HCT116 (cell line): Measurements from ENCODE around the gene SAMD10. TPM values are rescaled to one million over a fixed set of nuclear protein-coding genes. Genes with fewer than 3 reads are reported as not detected.

Experiments used
- ATAC-seq: fragments of 200-7000 bp; cut with Tn5 transposase; 2 replicates; pipeline ENCODE4 v1.9.1; 2020; ENCODE audit warnings: mild to moderate bottlenecking, moderate library complexity
- BruUV-seq: library from RNA; stranded (reverse); fragments of 400-500 nt; replicated peaks from 2 replicates; lab custom pipeline; 2021; lab: Mats Ljungman, UMichigan
- CTCF ChIA-PET: fragments of 300-600 bp; sonication (Branson Sonifier 250); formaldehyde crosslinking; loops from one replicate; lab custom pipeline; 2021; ENCODE audit warnings: antibody characterized with exemption; lab: Charles Lee
- POLR2A ChIA-PET: fragments of 300-600, 350-600 bp; sonication (Branson Sonifier 250); formaldehyde crosslinking; loops from one replicate; lab custom pipeline; 2021; ENCODE audit warnings: antibody characterized with exemption; lab: Charles Lee
- RAD21 ChIA-PET, 2 experiments: fragments of 300-600 bp; sonication (Branson Sonifier 250); formaldehyde crosslinking; loops; one replicate each; lab custom pipeline; 2023; ENCODE audit warnings: low total read pairs in 2 of 2; ENCODE audit not compliant: uncharacterized antibody in 2 of 2, unreplicated experiment in 2 of 2, low non-redundant PET in 1 of 2; lab: Charles Lee
- DNase-seq: peaks from one replicate; pipeline ENCODE4 v3.0.0-alpha.2; 2010; ENCODE audit warnings: low read depth, low spot score
- H2AFZ ChIP-seq: fragments of 200-600 bp; shearing (Covaris generic), sonication (generic); 2 replicates; pipeline ENCODE4 v1.6.1; 2017; ENCODE audit warnings: low read depth, mixed run types, mixed read lengths, antibody characterized with exemption, low read length; ENCODE audit not compliant: poor library complexity, severe bottlenecking
- H3K27ac ChIP-seq: 2 replicates; pipeline ENCODE4 v1.5.1; 2012; ENCODE audit warnings: low read depth, low read length
- H3K27me3 ChIP-seq: fragments of 200-600 bp; sonication (generic); 2 replicates; pipeline ENCODE4 v1.6.1; 2016; ENCODE audit warnings: mixed run types, low read length, mixed read lengths; ENCODE audit not compliant: insufficient read depth
- H3K36me3 ChIP-seq, 2 experiments: fragments of 200-500 bp in 1 of 2; fragments of 200-600 bp in 1 of 2; sonication (Bioruptor generic) in 1 of 2; sonication (generic) in 1 of 2; 2 replicates each; pipeline versions ENCODE4 v1.5.1 to v1.6.1; 2014 to 2016; ENCODE audit warnings: low read length in 2 of 2, inconsistent platforms in 1 of 2, mixed read lengths in 1 of 2, mixed run types in 1 of 2; ENCODE audit not compliant: insufficient read depth in 2 of 2, control insufficient read depth in 1 of 2
- H3K4me1 ChIP-seq, 2 experiments: fragments of 200-600 bp in 1 of 2; sonication (generic) in 1 of 2; 2 replicates each; pipeline versions ENCODE4 v1.5.1 to v1.6.1; 2012 to 2017; ENCODE audit warnings: low read length in 2 of 2, inconsistent platforms in 1 of 2, mild to moderate bottlenecking in 1 of 2, mixed read lengths in 1 of 2, mixed run types in 1 of 2, moderate library complexity in 1 of 2; ENCODE audit not compliant: insufficient read depth in 2 of 2, control insufficient read depth in 1 of 2
- H3K4me2 ChIP-seq: fragments of 200-600 bp; sonication (generic); 2 replicates; pipeline ENCODE4 v1.6.1; 2017; ENCODE audit warnings: mixed run types, low read length, mixed read lengths
- H3K4me3 ChIP-seq, 2 experiments: fragments of 200-600 bp in 1 of 2; sonication (generic) in 1 of 2; replicated peaks in 1 of 2; 2 replicates each; pipeline ENCODE4 v1.5.1; 2011 to 2016; ENCODE audit warnings: low read length in 2 of 2, control low read depth in 1 of 2, low read depth in 1 of 2, mild to moderate bottlenecking in 1 of 2, mixed read lengths in 1 of 2, mixed run types in 1 of 2
- H3K79me2 ChIP-seq: fragments of 200-600 bp; sonication (generic); 2 replicates; pipeline ENCODE4 v1.6.1; 2017; ENCODE audit warnings: mild to moderate bottlenecking, mixed run types, low read length, moderate library complexity, mixed read lengths; ENCODE audit not compliant: insufficient read depth
- H3K9ac ChIP-seq: fragments of 200-600 bp; sonication (generic); 2 replicates; pipeline ENCODE4 v1.6.1; 2016; ENCODE audit warnings: low read length, mixed read lengths
- H3K9me2 ChIP-seq: fragments of 200-600 bp; sonication (generic), shearing (Covaris generic); 2 replicates; pipeline ENCODE4 v1.6.1; 2017; ENCODE audit warnings: mixed run types, mild to moderate bottlenecking, moderate library complexity; ENCODE audit not compliant: insufficient read depth
- H3K9me3 ChIP-seq, 2 experiments: fragments of 200-500 bp in 1 of 2; fragments of 200-600 bp in 1 of 2; sonication (Bioruptor generic) in 1 of 2; sonication (generic) in 1 of 2; 2 replicates each; pipeline ENCODE4 v1.6.1; 2014 to 2017; ENCODE audit warnings: low read length in 2 of 2, mixed read lengths in 2 of 2, inconsistent platforms in 1 of 2, low read depth in 1 of 2, mild to moderate bottlenecking in 1 of 2, mixed run types in 1 of 2, moderate library complexity in 1 of 2; ENCODE audit not compliant: control insufficient read depth in 1 of 2, insufficient read depth in 1 of 2
- H4K20me1 ChIP-seq: fragments of 200-600 bp; sonication (generic), shearing (Covaris generic); 2 replicates; pipeline ENCODE4 v1.6.1; 2017; ENCODE audit warnings: mixed run types, mild to moderate bottlenecking, moderate library complexity; ENCODE audit not compliant: insufficient read depth
- CBX3 ChIP-seq: IDR thresholded peaks from 2 replicates; pipeline ENCODE4 v1.6.1; 2012; ENCODE audit warnings: low read depth
- CTCF ChIP-seq, 3 experiments: fragments of 200-600 bp in 1 of 3; sonication (generic) in 1 of 3; IDR thresholded peaks in 2 of 3; conservative IDR thresholded peaks in 1 of 3; 2 replicates each; pipeline ENCODE4 v1.5.1; 2012 to 2017; ENCODE audit warnings: low read depth in 2 of 3, low read length in 2 of 3, antibody characterized with exemption in 1 of 3, borderline replicate concordance in 1 of 3, control low read depth in 1 of 3, mild to moderate bottlenecking in 1 of 3, mixed read lengths in 1 of 3, mixed run types in 1 of 3, moderate library complexity in 1 of 3; ENCODE audit not compliant: insufficient read depth in 1 of 3
- EGR1 ChIP-seq: IDR thresholded peaks from 2 replicates; pipeline ENCODE4 v1.6.1; 2012; ENCODE audit warnings: low read depth
- EZH2 ChIP-seq: fragments of 200-600 bp; sonication (generic); IDR thresholded peaks from 2 replicates; pipeline ENCODE4 v1.6.1; 2017; ENCODE audit warnings: antibody characterized with exemption, mixed run types
- EZH2phosphoT487 ChIP-seq: fragments of 200-600 bp; IDR thresholded peaks from 2 replicates; pipeline ENCODE4 v1.6.1; 2018; ENCODE audit warnings: antibody characterized with exemption, borderline replicate concordance
- FOSL1 ChIP-seq: IDR thresholded peaks from 2 replicates; pipeline ENCODE4 v1.6.1; 2012; ENCODE audit warnings: low read depth
- JUND ChIP-seq: IDR thresholded peaks from 2 replicates; pipeline ENCODE4 v1.6.1; 2012
- POLR2A ChIP-seq: IDR thresholded peaks from 2 replicates; pipeline ENCODE4 v1.7.0; 2011; ENCODE audit warnings: borderline replicate concordance; ENCODE audit not compliant: insufficient read depth, insufficient read length; ENCODE audit errors: extremely low read depth
- POLR2AphosphoS5 ChIP-seq: IDR thresholded peaks from 2 replicates; pipeline ENCODE4 v1.6.1; 2011; ENCODE audit warnings: mild to moderate bottlenecking, low read depth, low read length, moderate library complexity
- SIN3A ChIP-seq: IDR thresholded peaks from 2 replicates; pipeline ENCODE4 v1.6.1; 2012; ENCODE audit warnings: low read depth
- SP1 ChIP-seq: IDR thresholded peaks from 2 replicates; pipeline ENCODE4 v1.6.1; 2012; ENCODE audit warnings: low read depth
- SRF ChIP-seq: IDR thresholded peaks from 2 replicates; pipeline ENCODE4 v1.6.1; 2012; ENCODE audit warnings: low read depth
- TCF7L2 ChIP-seq: IDR thresholded peaks from 2 replicates; pipeline ENCODE4 v1.7.0; 2011; ENCODE audit warnings: borderline replicate concordance, inconsistent platforms; ENCODE audit not compliant: insufficient read depth, insufficient read length; ENCODE audit errors: extremely low read depth
- YY1 ChIP-seq: IDR thresholded peaks from 2 replicates; pipeline ENCODE4 v1.6.1; 2011; ENCODE audit warnings: low read length, low read depth, moderate library complexity, mild to moderate bottlenecking; ENCODE audit not compliant: insufficient replicate concordance; ENCODE audit errors: extremely low read depth
- ZNF274 ChIP-seq: fragments of 200-500 bp; sonication (Bioruptor generic); IDR thresholded peaks from 2 replicates; pipeline ENCODE4 v1.6.1; 2014; ENCODE audit warnings: mild to moderate bottlenecking, low read depth, low read length, inconsistent platforms
- intact Hi-C: fragments of 100-400 bp; cut with micrococcal nuclease; formaldehyde crosslinking; loops from 2 replicates; pipeline ENCODE4 v1.10.0; 2022
- total RNA-seq: library from RNA; stranded (reverse); gene quantifications from one replicate; pipeline ENCODE4 v1.2.1, GENCODE V29; 2021; ENCODE audit not compliant: unreplicated experiment
- TF ChIP-seq, protein P1 (sequence below): IDR thresholded peaks from 2 replicates; pipeline ENCODE4 v1.6.1; 2012
- TF ChIP-seq, protein P2 (sequence below): IDR thresholded peaks from 2 replicates; pipeline ENCODE4 v1.6.1; 2011; ENCODE audit warnings: mild to moderate bottlenecking, low read length, moderate library complexity; ENCODE audit not compliant: insufficient replicate concordance; ENCODE audit errors: extremely low read depth
- TF ChIP-seq, protein P3 (sequence below): IDR thresholded peaks from 2 replicates; pipeline ENCODE4 v1.6.1; 2012

Gene SAMD10
- total RNA-seq, 1 experiment from 2014 or later = 4.2 TPM

DNA sequence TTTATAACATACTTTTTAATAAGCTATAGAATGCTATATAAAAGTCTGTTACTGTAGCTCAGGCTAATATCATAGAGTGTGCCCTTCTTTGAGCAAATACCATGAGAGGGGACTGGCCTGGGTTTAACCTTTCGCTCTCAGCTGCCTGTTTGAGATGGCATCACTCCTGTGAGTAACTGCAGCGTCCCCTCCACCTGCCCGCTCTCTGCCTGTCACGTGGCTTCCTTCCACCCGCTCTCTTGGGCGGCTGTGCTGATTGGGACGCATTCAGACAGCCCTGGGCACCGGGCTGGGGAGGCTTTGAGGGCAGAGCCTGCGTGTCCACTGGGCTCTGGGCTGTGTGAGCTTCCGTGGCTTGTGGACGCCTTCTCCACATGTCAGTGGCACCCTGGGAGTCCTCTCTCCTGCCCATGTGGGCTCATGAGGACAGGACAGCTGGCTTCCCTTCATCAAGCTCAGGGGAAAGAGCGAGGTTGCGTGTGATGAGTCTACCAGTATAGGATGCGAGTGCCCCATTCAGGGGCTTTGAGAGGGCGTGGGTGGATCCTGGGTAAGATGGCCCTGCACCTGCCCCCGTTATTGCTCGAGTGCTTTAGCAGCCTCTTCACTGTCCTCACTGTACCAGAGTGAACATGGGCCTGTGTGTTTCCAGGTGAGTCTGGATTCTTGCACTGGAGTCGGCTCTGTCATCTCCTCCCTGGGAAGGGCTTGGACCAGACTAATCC is 45.8 kb upstream of the SAMD10 start:
- H3K9me3 ChIP-seq = no peaks in the 10 kb centered on the region
- H3K27ac ChIP-seq = no peak overlapping the region
- no peak for TF ChIP-seq SP1
- TF ChIP-seq CBX3 = no peak
- no peak for TF ChIP-seq SIN3A
- no peak for TF ChIP-seq JUND
- no peak for TF ChIP-seq CTCF (IDR thresholded peaks at IDR 0.05 in 2 of 3, conservative IDR thresholded peaks at IDR 0.05 in 1 of 3; ENCODE audit: borderline replicate concordance in 1 of 3, insufficient read depth in 1 of 3, low read depth in 2 of 3, low read length in 2 of 3)
- no peak for TF ChIP-seq POLR2A
- TF ChIP-seq EGR1 = no peak
- no peak for TF ChIP-seq EZH2
- no peak for TF ChIP-seq EZH2phosphoT487
- TF ChIP-seq, protein P1, sequence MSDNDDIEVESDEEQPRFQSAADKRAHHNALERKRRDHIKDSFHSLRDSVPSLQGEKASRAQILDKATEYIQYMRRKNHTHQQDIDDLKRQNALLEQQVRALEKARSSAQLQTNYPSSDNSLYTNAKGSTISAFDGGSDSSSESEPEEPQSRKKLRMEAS = no peak
- no peak for TF ChIP-seq FOSL1
- TF ChIP-seq, protein P2, sequence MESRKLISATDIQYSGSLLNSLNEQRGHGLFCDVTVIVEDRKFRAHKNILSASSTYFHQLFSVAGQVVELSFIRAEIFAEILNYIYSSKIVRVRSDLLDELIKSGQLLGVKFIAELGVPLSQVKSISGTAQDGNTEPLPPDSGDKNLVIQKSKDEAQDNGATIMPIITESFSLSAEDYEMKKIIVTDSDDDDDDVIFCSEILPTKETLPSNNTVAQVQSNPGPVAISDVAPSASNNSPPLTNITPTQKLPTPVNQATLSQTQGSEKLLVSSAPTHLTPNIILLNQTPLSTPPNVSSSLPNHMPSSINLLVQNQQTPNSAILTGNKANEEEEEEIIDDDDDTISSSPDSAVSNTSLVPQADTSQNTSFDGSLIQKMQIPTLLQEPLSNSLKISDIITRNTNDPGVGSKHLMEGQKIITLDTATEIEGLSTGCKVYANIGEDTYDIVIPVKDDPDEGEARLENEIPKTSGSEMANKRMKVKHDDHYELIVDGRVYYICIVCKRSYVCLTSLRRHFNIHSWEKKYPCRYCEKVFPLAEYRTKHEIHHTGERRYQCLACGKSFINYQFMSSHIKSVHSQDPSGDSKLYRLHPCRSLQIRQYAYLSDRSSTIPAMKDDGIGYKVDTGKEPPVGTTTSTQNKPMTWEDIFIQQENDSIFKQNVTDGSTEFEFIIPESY = no peak
- TF ChIP-seq, protein P3, sequence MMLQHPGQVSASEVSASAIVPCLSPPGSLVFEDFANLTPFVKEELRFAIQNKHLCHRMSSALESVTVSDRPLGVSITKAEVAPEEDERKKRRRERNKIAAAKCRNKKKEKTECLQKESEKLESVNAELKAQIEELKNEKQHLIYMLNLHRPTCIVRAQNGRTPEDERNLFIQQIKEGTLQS = no peak
- TF ChIP-seq POLR2AphosphoS5 = no peak
- TF ChIP-seq ZNF274 = no peak
- TF ChIP-seq SRF = no peak
- TF ChIP-seq TCF7L2 = no peak
- TF ChIP-seq YY1 = no peak
- no peaks in the 10 kb centered on the region for H3K79me2 ChIP-seq
- H3K4me2 ChIP-seq = no peak overlapping the region
- BruUV-seq = no TSS peak
- H3K9me2 ChIP-seq = no peaks in the 10 kb centered on the region
- peaks cover 33 to 37% of the 10 kb centered on the region in 2 experiments for H3K36me3 ChIP-seq
- H3K27me3 ChIP-seq = no peaks in the 10 kb centered on the region
- H3K4me1 ChIP-seq = no peaks in the 10 kb centered on the region
- DNase-seq (no peak), ATAC-seq (no peak)
- ChIA-PET RAD21 (no interaction called here), CTCF (no interaction called here), POLR2A (no interaction called here)
- H2AFZ ChIP-seq = no peak overlapping the region
- H4K20me1 ChIP-seq = no peaks in the 10 kb centered on the region
- no peak overlapping the region for H3K9ac ChIP-seq
- intact Hi-C loops = no loop called here
- no peak overlapping the region for H3K4me3 ChIP-seq
